Mammary epithelial cell (primary cell): Measurements from ENCODE around the gene ABHD1.

ENCODE experiments used
- EZH2 ChIP-seq: IDR thresholded peaks from 2 replicates; pipeline ENCODE4 v1.6.1; 2012; ENCODE audit warnings: low read length, inconsistent platforms, borderline replicate concordance
- TF ChIP-seq, protein P1 (sequence below), 2 donors: IDR thresholded peaks in 1 of 2; conservative IDR thresholded peaks in 1 of 2; 2 replicates each; pipeline ENCODE4 v1.5.1; 2011 to 2012; ENCODE audit warnings: inconsistent platforms in 2 of 2, low read length in 2 of 2, mild to moderate bottlenecking in 2 of 2, control low read depth in 1 of 2, low read depth in 1 of 2; ENCODE audit not compliant: insufficient read depth in 1 of 2; ENCODE audit errors: extremely low read depth in 1 of 2

DNA sequence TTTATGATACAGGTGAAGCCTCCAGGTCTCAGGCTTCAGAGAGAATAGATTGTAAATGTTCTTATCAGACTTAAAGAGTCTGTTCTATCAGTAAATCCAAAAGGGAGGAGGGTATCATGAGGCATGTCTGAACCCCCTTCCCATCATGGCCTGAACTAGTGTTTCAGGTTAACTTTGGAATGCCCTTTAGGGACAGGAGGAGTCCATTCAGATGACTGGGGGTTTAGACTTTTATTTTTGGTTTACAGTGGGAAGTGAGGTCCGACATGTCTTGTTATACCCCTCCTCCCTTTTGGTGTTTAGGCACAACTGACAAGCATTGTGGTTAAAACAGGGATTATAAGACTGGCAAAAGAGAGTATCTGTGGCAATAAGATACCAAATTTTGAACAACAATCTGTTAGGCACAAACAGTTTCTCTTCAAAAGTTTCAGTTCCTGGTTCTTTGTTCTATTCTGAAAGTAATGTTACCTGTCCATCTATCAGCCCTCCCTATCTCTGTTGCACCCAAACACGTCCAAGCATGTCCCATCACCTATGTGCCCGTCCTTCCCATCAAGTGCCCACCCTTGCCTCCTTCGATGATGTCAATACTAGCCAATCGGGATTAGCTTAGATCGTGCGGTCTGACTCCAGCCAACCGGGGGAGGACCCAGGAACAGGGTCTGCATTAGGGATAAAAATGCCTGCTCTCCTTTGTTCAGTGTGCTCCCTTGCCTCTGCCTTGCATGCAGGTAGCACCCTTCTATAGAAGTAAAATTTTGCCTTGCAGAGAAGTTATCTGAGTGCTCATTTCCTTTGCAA lies 41.5 kb downstream of the ABHD1 start:
- TF ChIP-seq, protein P1, sequence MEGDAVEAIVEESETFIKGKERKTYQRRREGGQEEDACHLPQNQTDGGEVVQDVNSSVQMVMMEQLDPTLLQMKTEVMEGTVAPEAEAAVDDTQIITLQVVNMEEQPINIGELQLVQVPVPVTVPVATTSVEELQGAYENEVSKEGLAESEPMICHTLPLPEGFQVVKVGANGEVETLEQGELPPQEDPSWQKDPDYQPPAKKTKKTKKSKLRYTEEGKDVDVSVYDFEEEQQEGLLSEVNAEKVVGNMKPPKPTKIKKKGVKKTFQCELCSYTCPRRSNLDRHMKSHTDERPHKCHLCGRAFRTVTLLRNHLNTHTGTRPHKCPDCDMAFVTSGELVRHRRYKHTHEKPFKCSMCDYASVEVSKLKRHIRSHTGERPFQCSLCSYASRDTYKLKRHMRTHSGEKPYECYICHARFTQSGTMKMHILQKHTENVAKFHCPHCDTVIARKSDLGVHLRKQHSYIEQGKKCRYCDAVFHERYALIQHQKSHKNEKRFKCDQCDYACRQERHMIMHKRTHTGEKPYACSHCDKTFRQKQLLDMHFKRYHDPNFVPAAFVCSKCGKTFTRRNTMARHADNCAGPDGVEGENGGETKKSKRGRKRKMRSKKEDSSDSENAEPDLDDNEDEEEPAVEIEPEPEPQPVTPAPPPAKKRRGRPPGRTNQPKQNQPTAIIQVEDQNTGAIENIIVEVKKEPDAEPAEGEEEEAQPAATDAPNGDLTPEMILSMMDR (conservative IDR thresholded peaks at IDR 0.05 in 1 of 2, IDR thresholded peaks at IDR 0.05 in 1 of 2; ENCODE audit: extremely low read depth in 1 of 2, insufficient read depth in 1 of 2, low read depth in 1 of 2, low read length in 2 of 2), result no peak
- no peak for TF ChIP-seq EZH2
